ENCODE data around the gene EFNA2.

- TF ChIP-seq RNF2 (IDR thresholded peaks at IDR 0.05; ENCODE audit: borderline replicate concordance, low read depth), result no peak
- TF ChIP-seq MYC (IDR thresholded peaks at IDR 0.05; ENCODE audit: borderline replicate concordance, low read length), result no peak
- TF ChIP-seq, protein P1, sequence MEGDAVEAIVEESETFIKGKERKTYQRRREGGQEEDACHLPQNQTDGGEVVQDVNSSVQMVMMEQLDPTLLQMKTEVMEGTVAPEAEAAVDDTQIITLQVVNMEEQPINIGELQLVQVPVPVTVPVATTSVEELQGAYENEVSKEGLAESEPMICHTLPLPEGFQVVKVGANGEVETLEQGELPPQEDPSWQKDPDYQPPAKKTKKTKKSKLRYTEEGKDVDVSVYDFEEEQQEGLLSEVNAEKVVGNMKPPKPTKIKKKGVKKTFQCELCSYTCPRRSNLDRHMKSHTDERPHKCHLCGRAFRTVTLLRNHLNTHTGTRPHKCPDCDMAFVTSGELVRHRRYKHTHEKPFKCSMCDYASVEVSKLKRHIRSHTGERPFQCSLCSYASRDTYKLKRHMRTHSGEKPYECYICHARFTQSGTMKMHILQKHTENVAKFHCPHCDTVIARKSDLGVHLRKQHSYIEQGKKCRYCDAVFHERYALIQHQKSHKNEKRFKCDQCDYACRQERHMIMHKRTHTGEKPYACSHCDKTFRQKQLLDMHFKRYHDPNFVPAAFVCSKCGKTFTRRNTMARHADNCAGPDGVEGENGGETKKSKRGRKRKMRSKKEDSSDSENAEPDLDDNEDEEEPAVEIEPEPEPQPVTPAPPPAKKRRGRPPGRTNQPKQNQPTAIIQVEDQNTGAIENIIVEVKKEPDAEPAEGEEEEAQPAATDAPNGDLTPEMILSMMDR (IDR thresholded peaks at IDR 0.05), result no peak
- TF ChIP-seq, protein P2, sequence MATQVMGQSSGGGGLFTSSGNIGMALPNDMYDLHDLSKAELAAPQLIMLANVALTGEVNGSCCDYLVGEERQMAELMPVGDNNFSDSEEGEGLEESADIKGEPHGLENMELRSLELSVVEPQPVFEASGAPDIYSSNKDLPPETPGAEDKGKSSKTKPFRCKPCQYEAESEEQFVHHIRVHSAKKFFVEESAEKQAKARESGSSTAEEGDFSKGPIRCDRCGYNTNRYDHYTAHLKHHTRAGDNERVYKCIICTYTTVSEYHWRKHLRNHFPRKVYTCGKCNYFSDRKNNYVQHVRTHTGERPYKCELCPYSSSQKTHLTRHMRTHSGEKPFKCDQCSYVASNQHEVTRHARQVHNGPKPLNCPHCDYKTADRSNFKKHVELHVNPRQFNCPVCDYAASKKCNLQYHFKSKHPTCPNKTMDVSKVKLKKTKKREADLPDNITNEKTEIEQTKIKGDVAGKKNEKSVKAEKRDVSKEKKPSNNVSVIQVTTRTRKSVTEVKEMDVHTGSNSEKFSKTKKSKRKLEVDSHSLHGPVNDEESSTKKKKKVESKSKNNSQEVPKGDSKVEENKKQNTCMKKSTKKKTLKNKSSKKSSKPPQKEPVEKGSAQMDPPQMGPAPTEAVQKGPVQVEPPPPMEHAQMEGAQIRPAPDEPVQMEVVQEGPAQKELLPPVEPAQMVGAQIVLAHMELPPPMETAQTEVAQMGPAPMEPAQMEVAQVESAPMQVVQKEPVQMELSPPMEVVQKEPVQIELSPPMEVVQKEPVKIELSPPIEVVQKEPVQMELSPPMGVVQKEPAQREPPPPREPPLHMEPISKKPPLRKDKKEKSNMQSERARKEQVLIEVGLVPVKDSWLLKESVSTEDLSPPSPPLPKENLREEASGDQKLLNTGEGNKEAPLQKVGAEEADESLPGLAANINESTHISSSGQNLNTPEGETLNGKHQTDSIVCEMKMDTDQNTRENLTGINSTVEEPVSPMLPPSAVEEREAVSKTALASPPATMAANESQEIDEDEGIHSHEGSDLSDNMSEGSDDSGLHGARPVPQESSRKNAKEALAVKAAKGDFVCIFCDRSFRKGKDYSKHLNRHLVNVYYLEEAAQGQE (IDR thresholded peaks at IDR 0.05), result no peak
- no peak for TF ChIP-seq TP53 (CRISPR knock-in tag; IDR thresholded peaks at IDR 0.05)
- TF ChIP-seq RAD21 (conservative IDR thresholded peaks at IDR 0.05 in 1 of 2, IDR thresholded peaks at IDR 0.05 in 1 of 2), result no peak
Measured at GRCh38 chr19:1318678-1319471, 33.2 kb downstream of the EFNA2 start.

All from A549 (cell line).